Jurkat, Clone E6-1 (cell line): Measurements from ENCODE around the gene TRANK1.
"Not testable (repeated sequence)": the region's sequence is repeated elsewhere in the genome, so short reads cannot be mapped to it uniquely, and the experiment has no call there.

ENCODE experiments used
- DNase-seq: peaks from one replicate; pipeline ENCODE4 v3.0.0-alpha.2; 2011; ENCODE audit warnings: low read depth, low spot score
- H3K4me3 ChIP-seq: 2 replicates; pipeline ENCODE4 v1.5.1; 2011; ENCODE audit warnings: mild to moderate bottlenecking, low read length, control low read depth, moderate library complexity

The TRANK1 gene

DNA sequence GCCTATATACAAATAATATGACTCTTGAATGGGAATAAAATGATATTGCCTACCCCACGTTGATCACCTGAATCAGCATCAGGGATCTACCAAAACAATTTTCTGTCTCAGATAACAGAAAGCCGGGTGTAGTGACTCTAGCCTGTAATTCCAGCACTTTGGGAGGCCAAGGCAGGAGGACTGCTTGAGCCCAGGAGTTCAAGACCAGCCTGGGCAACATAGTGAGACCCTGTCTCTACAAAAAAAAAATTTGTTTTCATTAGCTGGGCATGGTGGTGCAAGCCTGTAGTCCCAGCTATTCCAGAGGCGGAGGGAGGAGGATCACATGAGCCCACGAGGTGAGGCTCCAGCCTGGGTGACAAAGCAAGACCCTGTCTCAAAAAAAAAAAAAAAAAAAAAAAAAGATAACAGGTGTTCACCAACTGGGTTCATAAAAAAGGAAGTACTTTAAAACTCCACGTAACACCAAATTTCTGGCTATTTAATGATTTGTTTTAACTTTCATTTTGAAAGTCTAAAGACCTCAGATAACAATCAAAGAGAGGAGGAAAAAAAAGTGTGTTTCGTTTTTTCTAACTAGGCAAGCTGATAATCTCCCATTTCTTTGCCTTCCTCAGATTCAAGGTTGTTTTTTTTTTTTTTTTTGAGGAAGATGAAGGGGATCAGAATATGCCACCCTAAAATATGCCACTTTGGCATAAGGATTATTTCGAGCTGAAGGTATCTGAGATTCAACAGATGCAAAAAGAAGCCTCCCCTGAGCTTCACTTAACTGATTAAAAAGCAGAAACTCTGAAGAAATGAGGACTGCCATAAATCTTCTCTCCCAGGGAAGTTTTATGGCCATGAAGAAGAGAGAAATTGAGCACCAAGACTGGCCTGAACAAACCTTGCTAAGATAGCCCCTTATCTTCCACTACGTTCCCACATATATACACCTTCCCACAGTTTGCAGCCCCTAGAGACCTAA lies 44.1 kb downstream of the TRANK1 start:
- DNase-seq, result peak; percentile 47
- no peak overlapping the region for H3K4me3 ChIP-seq

DNA sequence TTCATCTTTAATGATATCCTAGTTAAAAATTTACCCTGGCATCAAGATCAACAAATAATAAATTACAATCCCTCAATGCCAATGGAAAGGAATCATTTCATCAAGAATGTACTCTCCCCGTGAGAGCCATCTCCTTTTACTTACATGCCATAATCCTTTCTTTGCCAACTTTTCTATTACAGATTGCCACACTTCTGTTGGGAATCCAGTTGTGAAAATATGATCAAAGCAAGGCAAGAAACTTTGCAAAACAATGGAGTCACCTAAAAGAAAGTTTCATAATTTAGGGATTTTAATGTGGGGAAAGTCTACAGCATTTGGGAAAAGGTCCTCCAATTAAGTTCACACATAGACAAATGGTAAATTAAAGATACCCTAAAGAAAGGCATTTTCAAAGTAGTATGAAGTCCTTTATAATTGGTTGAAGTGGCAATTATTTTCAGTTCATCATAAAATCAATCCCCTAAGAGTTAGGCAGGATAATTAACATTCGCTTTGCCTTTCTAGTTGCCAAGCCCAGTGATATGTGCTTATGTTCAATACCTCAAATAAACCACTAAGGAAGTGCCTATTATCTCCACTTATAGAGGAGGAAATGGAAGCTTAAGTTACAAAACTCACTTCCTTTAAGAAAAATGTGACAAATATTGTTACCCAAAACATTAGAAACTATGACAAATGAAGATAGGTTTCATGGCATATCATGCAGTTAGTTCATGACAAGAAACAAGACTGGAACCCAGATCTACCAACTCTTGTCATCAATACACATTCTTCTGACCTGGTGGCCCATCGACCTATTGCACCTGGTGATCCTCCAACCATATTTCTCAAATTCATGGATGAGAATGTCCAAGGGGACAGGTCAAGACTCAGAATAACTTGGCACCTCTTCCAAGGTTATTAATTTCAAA lies 49.1 kb downstream of the TRANK1 start:
- no peak overlapping the region for H3K4me3 ChIP-seq
- peak; percentile 49 for DNase-seq

DNA sequence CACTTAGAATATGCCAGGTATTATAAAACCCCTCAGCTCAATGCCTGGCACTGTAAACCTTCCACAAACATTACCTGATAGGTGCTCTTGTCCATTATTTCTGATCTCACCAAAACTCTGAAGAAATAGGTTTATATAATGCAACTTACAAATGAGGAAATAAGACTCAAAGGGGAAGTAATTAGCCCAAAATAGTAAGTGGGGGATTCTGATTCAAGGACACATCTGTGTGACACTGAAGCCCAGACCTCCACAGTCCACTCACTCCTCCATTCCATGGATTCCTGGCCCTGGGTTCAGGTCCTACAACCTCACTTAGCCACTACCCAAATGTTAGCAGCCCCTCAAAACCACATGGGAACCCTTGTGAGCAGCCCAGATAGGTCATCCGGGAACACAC lies 49.9 kb downstream of the TRANK1 start:
- no peak for DNase-seq
- no peak overlapping the region for H3K4me3 ChIP-seq

DNA sequence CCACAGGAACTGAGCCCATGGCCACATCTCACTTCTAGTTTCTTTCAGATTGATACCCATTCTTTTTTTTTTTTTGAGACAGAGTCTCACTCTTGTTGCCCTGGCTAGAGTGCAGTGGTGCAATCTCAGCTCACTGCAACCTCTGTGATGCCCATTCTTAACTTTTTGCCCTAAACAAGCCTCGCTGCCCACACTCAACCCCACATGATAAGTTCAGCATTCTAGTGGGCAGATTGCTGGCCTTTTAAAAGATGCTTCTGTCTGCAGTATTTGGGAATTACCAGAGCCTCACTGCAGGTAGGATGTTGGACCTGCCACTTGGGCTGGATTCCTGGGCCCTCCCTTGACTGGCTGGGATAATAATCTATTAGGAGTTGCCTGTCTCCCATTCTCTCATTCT lies 51.0 kb downstream of the TRANK1 start:
- no peak for DNase-seq
- no peak overlapping the region for H3K4me3 ChIP-seq

DNA sequence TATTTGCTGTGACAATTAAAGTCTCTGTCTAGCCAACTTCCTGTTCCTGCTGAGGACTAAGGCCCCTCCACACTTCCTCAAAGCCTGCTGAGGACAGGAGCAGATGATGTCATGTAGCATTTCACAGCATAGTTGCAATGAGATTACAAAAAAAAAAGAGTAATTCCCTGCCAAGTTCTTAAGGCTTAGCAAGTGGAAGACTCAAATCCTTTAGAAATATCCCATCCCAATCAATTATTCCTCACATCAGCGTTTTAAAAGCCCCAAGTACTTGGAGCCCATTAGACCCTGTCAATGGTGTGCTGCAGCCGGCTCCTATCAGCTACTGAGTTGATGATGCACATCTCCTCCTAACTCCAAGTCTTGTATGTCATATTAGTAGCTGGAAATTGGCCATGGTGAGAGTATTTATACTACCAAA lies 51.7 kb downstream of the TRANK1 start:
- peak; percentile 65 for DNase-seq
- no peak overlapping the region for H3K4me3 ChIP-seq

DNA sequence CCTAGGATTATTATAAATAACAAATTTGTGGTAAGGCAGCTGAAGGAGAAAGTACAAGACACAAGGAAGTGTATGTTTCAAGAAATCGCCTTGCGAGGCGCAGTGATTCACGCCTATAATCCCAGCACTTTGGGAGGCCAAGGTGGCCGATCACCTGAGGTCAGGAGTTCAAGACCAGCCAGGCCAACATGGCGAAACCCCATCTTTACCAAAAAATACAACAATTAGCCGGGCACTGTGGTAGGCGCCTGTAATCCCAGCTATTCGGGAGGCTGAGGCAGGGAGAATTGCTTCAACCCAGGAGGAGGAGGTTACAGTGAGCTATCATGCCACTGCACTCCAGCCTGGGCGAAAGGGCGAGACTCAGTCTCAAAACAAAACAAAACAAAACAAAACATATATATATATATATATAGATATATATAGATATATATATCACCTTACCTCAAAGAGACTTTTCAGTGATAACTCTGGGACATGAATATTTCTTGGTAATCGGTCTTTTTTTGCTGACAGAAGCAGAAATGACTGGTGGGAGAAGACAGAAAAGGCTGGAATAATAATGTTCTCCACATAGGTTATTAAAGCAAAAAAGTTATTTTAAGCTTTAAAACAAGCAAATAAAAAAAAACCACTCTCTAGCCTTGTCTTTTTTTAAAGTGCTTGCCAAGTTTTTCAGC lies 52.3 kb downstream of the TRANK1 start:
- no peak for DNase-seq
- no peak overlapping the region for H3K4me3 ChIP-seq

DNA sequence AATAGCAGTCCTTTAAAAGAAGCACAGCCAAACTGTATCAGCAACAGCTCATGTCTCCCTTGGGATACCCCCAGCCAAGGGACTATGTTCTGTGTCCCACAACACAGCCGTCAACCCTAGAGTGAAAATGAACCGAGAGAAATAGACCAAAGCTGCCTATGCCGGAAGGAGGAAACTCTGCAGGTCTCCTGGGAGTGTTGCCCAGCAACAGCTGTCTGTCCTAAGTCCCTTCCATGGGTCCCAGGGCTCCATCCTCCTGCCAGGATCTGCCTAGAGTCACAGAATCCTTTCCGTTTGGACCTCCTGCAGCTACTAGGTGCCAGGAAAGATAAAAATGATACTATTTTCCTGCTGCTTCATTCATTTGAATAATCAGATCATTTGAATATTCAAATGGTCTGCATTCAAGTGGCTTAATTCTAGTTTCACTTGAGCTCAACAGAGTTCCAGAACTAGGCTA lies 53.1 kb downstream of the TRANK1 start:
- DNase-seq, result no peak
- H3K4me3 ChIP-seq, result no peak overlapping the region

DNA sequence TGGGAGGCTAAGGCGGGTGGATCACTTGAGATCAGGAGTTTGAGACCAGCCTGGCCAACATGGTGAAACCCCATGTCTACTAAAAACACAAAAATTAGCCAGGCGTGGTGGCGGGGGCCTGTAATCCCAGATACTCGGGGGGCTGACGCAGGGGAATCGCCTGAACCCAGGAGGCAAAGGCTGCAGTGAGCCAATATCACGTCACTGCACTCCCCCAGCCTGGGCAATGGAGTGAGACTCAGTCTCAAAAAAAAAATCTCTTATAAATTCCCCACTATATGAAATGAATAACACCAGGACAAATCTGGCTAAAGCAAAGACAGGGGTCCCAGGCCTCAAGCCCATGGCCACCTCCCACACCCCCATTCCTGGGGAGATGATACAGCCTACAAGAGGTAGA lies 53.8 kb downstream of the TRANK1 start:
- not testable (repeated sequence) for H3K4me3 ChIP-seq, DNase-seq

DNA sequence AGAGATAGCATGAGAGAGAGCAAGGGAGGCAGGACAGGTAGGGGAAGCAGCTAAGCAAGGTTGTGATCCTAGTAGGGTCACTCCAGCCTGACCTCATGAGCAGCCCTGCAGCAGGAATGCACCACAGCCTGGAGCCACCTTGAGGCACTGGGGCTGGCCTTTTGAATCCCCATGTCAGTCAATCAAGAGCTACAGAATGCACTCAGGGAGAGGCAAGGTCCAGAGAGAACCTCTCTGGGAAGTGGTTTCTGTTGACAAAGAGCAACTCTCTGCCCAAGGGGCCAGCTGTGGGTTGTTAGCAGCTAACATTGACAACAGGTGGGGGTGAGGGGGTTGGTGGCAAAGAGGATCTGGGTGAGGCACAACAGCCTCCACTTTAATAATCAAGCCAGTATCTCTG lies 54.6 kb downstream of the TRANK1 start:
- no peak overlapping the region for H3K4me3 ChIP-seq

DNA sequence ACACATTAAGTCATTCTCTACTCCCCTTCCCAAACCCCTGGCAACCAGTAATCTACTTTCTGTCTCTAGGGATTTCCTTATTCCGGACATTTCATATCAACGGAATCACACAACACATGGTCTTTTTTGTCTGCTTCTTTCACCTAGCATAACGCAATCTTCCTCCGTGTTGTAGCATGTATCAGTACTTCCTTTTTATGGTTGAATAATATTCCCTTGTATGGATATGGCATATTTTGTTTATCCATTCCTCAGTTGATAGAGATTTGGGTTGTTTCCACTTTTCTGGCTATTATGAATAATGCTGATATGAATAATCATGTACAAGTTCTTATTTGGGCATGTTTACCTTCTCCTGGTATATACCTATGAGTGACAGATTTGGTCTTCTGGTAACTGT lies 63.1 kb downstream of the TRANK1 start:
- DNase-seq, result no peak
- H3K4me3 ChIP-seq, result no peak overlapping the region

More for the DNA sequence above, 54.6 kb downstream of the TRANK1 start:
- no peak for DNase-seq

DNA sequence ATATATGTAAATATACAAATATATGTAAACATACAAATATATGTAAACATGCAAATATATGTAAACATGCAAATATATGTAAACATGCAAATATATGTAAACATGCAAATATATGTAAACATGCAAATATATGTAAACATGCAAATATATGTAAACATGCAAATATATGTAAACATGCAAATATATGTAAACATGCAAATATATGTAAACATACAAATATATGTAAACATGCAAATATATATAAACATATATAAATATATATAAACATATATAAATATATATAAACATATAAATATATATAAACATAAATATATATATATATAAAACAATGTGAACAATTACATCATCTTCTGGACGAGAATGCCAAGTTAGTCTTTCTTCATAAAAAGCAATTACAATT lies 65.0 kb downstream of the TRANK1 start:
- not testable (repeated sequence) for DNase-seq, H3K4me3 ChIP-seq

DNA sequence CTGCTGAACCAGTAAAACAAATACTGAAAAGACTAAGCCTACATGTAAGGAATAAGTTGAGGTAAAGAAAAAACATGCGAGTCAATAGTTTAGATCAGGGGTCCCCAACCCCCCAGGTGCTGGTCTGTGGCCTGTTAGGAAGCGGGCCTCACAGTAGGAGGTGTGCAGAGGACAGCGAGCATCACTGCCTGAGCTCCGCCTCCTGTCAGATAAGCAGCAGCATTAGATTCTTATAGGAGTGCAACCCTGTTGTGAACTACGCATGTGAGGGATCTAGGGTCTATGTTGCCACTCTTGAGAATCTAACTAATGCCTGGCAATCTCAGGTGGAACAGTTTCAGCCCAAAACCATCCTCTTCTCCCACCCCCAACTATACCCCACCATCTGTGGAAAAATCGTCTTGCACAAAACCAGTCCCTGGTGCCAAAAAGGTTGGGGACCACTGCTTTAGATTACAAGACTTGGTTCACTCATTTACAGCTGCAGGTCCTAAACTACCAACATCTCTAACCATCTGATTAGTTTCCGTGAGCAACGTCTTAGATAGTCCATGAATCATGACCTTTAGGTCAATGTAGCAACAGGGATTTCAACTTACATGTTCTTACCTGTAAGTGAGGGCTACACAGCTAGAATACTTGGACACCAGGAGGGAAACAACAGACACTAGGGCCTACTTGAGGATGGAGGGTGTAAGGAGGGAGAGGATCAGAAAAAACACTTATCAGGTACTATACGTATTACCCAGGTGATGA lies 66.7 kb downstream of the TRANK1 start:
- no peak overlapping the region for H3K4me3 ChIP-seq

DNA sequence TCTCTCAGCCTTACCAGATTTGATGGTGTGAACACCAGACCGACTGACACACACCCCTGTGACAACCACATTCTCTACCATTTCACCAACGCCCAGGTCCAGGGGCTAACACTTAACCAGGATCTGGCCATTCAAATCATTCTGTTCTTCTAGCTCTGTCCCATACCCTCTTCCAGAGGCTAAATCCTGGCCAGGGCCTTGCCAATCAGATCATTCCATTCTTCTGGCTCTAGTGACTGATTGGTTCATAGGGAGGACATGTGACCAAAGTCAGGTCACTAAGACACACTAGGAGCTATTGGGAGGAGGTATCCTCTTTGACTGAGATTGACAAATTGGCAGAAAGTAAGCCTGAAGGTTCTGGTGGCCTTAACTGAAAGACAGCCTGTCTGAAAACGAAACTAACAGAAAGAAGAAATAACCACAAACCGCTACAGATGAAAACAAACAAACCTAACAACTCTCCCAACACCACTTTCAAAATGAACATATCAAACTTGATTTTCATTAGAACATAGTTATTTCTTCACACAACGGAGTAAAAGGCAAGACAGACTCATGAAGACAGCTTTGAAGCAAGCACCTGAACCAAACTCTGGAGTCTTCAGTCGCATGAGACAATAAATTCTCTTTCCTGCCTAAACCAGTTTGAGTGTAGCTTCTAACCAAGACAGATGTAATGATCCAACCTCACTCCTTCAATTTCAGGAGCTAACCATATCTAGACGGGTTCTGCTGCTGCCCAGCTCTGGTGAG lies 68.5 kb downstream of the TRANK1 start:
- H3K4me3 ChIP-seq, result peak overlapping the region; percentile 42
- peak; percentile 81 for DNase-seq

More for the DNA sequence above, 66.7 kb downstream of the TRANK1 start:
- no peak for DNase-seq

DNA sequence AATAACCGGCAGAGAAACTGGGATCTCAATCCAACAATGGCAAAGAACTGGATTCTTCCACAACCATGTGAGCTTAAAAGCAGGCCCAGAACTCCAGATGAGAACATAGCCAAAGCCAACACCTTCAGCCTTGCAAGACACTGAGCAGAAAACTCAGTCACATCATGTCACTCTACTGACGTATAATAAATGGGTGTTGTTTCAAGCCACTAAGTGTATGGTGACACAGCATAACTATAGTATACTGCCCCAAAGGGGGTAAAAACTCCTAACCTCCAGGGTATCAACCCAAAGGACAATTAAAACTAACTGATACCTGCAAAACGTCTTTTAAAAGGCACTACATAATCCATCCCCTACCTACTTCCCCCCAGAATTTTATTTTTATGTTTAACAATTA lies 69.5 kb downstream of the TRANK1 start:
- no peak overlapping the region for H3K4me3 ChIP-seq
- no peak for DNase-seq

DNA sequence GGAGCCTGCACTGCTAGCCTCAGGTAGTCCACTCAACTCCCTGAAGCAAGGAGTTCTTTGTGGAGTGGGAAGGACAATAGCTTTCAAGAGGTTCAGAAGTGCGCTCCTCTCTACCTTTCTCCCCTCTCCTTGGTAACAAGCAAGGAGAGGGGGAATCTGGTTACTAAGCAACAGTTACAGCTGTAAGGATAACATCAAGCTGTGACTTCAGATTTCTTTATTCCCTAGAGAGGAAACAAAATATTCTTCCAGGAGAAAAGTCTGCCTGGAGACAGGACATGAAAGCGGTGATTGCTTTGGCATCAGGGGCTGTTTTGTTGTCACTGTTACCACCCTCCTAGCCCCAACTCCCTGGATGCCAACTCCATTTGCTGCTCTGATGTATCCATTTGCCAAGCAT lies 70.4 kb downstream of the TRANK1 start:
- DNase-seq, result no peak
- no peak overlapping the region for H3K4me3 ChIP-seq

DNA sequence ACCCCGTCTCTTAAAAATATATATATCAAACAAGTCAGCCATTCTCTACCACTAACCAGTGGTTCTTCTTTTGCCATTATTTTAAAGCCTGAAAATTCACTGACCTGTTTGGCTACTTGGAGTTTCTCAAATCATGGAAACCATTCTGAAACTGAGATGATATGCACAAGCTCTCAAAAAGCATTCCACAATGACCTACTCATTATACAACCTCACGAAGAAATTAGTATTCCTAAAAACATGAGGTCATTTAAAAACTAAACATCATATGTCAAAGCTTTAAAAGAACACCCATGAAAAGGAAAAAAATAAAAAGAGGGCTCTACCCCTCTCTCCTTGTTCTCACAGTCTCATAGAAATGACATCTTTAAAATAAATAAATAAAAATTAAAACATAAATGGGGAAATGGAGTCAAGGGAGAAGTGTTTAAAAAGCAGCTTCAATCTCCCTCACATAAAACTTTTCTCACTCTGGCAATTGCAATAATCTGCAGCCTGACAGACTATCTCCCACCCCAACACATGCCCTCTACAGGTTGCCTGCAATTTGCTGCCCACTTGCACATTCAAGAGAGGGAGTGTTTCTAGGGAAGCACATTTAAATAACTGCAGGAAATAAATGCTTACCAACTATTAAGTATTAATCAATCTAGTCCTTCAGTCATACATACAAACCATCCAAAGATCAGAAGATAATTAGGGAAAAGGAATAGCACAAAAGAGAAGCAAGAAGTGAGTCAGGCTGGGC lies 73.3 kb downstream of the TRANK1 start:
- no peak overlapping the region for H3K4me3 ChIP-seq
- no peak for DNase-seq
